NCI-H2227 treated with DMSO at 0.1 percent for 48 hours (cell line): Measurements from ENCODE around the gene AHCYL1.
A peak's percentile ranks its signal among the peaks of the same experiment; 100 is the strongest.

Experiments
- DNase-seq: peaks from one replicate; lab custom pipeline; 2025; lab: John Stamatoyannopoulos, UW

Gene AHCYL1

DNA sequence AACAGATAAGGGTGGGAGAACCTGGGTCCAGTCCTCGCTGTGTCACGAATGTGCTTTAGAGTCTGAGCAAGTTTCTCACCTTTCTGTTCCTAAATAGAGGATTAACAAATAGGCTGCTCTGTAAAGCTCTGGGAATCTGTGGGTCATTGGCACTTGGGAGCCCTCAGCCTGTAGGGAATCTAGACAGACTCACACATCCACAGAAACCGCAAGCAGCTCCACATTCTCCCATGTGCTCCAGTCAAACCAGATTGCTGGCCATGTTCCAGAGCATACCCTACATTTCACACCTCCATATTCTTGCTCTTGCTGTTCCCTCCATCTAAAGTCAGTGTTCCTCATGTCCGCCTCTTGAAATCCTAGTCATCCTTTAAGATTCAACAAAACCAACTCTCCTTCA is 7.8 kb upstream of the AHCYL1 start:
- no peak for DNase-seq

GRCh38 chr1:109977225-109977624 is 7.3 kb upstream of the AHCYL1 start:
- DNase-seq: no peak

- no peak for DNase-seq
These were observed 6.7 kb upstream of the AHCYL1 start for GRCh38 chr1:109977657-109978378.

DNA sequence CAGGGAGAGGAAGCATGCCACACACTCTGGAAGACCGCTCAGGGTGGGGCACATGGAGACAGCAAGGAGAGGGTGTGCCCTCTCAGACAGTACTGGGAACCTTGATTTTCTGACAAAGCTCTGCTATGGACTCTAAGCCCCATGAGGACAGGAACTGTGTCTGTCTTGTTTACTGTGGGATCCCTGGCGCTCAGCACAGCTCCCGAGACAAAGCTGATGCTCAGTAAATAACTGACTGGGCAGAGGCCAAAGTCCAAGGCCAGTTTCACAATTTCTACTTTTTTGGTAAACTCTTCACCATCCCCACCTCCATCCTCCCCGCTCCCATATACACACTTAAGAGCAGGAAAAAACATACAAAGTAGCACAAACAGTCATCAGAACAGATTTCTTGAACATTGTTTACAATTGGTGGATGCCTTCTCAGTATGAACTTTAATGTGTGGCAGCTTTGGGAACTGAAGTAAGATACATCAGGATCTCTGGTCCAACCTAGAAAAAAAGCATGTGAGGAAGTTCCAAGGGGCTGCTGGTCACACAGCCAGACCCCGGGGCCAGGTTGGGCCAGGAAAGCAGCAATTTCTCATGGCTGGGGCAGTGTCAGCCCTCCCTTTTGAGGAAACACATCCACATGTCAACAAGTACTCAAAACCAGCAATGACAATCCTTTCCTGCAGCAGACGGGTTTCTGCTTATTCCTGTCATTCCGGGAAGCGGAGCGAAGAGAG is 5.6 kb upstream of the AHCYL1 start:
- DNase-seq: no peak

DNA sequence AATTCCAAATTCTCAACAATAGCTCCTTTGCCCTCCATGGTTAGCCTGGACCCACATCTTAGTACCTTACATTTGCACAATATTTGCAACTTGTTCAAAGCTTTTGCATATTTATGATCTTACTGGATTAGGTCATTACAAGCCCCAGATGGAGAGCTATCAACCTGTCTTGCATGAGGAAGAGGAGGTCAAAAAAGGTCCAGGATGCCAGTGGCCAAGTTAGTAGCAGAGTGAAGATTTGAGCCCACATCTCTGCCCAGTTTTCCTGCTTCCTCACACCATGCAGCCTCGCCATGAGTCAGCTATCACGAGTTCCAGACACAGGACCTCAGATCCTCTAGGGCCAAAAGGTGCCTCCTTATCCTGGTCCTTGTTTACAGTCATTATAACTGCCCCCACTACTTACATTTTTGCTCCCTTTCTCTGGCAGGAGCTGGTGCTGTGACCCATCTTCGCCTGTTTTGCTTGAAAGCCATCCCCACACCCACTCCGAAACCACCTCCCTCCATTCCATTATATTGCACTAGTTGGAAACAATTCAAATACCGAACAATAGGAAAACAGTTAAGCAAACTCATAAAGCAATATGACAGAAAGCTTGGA is 5.0 kb upstream of the AHCYL1 start:
- DNase-seq: no peak

GRCh38 chr1:109980324-109981003 is 4.1 kb upstream of the AHCYL1 start:
- no peak for DNase-seq

DNA sequence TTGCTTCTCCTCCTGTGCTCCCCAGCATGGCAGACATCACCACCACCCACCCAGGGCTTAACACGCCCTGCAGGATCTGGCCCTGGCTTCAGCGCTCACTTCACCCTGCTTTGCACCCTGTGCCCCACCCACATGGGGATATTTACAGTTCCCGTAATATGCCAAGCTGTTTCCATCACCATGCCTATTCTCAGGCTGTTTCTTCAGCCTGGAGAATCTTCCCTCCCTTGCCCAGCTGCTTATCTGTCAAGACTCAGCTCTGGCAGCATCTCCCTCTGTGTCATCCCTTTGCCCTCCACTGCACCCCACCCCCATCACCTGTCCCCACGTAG is 3.6 kb upstream of the AHCYL1 start:
- DNase-seq: no peak

- DNase-seq: no peak
These were observed 980 bp upstream of the AHCYL1 start for GRCh38 chr1:109983380-109984189.

DNA sequence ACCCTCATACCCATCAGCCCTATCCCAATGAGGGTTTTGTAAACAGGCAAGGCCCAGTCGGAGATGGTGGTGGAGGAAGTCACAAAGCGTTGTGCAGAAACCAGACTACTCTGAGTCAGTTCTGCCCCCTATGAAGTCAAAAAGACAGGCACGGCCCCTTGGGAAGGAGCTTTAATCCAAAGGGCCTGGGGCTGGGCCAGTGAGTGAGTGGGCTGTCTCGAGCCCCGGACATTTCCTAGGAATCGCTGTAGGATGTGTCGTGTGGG is 442 bp upstream of the AHCYL1 start:
- peak; percentile 74 for DNase-seq

DNA sequence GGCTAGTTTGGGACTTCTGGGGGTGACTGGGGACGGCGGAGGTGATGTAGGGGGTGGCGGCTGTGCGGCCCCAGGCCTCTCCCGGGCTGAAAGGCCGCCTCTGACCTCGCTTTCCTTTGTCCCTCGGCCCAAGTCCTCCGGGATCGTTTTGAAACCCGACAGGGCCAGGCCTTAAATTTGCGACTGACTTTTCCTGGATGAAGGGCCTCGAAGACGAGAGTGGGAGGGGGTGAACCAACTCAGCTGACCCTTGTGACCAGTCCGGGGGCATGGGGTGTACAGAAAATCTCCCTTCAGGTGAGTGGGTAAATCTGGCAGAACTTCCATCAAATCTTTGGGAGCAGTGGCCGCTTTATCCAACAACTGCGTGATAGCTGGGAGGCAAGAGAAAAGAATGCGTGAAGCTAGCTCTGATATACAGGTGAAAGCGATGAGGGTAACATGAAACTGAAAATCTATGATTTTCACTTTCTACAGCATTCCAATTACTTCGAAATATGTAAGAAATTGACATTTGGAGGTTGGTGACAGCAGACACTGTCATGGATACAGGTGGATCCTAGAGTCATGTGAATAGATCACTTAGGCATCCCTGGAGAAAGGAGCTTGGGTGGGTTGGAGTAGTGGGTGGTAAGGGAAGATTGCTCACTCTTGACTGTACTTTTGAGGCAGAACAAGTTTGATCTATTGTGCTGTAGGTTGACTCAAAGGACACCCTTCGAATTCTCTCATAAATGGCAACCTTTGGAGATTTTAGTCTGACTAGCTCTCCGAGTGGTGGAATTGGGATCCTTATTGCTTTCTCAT is 885 bp downstream of the AHCYL1 start:
- no peak for DNase-seq

GRCh38 chr1:109986054-109986444 is 1.5 kb downstream of the AHCYL1 start:
- no peak for DNase-seq

DNA sequence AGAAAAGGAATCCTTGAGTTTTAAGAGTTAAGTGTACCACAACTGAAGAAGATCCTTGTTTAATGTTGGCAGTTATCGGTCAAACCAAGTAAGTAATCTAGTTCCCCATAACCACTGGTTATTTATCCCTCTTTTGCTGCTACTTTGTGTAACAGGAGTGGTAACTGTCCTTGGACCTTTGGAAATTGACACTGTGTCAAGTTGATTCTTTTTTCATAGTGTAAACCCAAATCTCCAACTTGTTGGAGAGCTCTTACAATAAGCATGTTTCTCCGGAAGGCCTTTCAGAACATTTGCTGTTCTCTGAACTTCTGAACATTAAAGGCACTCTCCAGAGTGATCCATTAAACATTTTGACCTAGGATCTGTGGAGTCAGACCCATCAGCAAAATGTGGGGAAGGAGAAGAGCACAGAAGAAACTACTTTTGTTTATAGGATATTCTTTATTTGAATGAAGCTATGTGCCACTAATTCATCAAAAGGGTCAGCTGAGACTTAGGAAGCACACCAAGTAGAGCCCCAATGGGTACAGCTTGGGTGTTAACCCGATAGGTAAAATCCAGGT is 3.9 kb downstream of the AHCYL1 start:
- DNase-seq: no peak

DNA sequence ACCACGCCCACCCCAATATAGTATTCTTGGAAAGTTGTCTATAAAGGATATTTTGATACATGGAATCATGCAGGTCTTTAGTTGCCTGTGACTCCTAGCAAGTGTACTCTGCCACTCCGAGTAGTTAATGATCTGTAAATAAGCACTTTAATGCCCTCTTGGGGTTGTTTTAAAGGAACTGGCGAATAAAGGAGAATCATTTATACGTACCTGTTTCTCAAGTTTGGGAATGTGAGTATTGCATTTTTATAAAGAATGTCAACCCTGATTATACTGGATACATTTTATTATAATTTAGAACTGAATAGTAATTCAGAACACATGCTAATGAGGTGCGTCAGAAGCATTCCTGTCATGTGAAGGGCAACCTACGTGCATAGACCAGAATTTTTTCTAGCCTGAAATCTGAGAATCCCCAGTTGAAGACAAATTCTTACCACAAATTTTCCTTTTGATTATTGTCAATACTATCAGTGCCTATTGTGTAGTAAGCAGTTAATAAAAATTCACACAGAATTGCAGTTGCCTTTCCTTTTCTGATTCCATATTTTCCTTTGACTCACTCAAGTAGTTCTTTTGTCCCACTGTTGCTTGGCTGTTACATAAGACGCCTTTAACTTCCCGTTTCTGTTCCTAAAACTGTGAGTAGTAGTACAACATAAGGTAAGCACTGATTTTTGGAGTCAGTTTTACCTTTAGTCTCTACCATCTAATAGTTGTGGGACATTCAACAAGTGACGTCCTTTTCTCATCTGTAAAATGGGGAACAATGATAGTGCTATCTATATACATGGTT is 5.1 kb downstream of the AHCYL1 start:
- DNase-seq: no peak

DNA sequence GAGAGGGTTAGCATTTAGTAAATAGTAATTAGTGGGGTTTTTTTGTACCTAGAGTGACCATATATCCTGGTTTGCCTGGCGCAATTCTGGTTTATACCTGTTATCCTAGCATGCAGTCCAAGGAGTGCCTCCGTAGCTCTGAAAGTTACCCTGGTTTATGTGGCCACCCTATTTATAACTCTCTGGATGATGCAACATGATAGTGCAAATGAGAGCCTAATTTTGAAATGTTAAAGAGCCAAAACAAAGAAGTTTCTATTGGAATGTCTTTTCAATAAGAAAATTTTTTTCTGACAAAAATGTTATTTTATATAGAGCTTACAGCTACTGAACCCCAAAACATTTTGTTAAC is 5.7 kb downstream of the AHCYL1 start:
- no peak for DNase-seq

GRCh38 chr1:109991400-109991925 is 6.9 kb downstream of the AHCYL1 start:
- no peak for DNase-seq

DNA sequence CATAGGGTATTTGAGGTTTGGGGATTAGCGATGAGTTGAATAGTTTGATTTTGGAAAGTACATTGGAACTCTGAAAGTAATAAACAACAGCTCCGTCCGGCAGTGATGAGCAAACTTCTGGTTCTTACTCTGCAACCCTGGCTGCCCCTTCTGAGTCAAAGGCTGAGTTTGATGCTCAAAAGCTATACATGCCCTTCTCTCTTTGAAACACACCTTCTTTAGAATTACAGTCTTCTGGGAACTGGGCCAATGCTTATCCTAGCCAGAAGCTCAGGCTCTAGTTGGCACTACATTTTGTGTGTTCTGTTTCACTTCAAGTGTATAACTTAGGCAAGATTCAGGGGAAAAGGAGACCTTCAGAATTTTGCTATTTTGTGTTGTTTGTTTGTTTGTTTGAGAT is 9.3 kb downstream of the AHCYL1 start:
- DNase-seq: no peak

DNA sequence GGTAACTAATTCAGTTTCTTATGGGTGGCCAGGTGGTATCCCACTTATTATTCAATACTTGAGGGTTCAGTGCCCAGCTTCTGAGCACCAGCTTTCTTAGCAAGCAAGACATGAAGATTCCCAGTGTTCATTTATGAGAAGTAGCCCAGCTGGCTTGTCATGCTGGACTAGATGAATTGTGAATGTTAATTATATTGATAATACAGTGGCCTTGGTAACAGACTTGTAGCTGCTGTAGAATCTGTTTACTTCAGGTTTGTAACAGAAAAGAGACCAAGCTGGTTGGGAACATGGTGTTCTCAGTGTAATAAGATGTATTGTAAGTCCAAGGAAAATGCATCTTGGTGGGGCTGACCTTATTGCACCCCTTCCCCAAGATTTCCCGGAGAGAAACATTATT is 10.1 kb downstream of the AHCYL1 start:
- no peak for DNase-seq

DNA sequence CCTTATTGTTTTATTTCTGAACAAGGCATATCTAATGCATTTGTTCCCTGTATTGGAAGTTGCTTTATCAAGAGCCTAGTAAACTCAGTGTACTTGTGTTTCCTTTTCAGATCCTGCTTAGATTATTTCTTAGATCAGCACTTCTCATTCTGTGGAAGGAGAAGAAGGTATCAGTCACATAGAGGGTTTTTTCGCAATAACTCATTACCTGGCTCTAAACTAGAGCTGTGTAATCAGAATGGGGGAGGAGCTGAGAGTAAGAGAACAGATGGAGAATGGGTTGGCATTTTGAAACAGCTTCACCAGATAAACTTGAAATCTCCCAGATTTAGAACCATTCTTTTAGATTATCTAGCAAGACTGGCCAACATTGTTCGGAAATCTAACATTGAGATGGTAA is 11.0 kb downstream of the AHCYL1 start:
- DNase-seq: no peak

DNA sequence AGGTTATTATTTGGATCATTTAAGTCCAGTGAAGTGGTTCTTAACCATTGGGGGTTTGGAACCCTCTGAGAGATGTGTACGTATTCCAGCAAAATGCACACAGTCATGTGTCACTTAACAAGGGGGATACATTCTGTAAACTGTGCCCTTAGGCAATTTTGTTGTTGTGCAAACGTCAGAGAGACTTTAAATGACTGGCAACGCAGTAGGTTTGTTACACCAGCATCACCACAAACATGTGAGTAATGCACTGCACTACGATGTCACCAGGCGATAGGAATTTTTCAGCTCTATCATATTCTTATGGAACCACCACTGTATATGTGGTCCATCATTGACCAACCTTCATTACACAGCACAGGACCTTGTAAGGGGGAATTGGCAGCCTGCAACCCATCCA is 11.9 kb downstream of the AHCYL1 start:
- DNase-seq: no peak

DNA sequence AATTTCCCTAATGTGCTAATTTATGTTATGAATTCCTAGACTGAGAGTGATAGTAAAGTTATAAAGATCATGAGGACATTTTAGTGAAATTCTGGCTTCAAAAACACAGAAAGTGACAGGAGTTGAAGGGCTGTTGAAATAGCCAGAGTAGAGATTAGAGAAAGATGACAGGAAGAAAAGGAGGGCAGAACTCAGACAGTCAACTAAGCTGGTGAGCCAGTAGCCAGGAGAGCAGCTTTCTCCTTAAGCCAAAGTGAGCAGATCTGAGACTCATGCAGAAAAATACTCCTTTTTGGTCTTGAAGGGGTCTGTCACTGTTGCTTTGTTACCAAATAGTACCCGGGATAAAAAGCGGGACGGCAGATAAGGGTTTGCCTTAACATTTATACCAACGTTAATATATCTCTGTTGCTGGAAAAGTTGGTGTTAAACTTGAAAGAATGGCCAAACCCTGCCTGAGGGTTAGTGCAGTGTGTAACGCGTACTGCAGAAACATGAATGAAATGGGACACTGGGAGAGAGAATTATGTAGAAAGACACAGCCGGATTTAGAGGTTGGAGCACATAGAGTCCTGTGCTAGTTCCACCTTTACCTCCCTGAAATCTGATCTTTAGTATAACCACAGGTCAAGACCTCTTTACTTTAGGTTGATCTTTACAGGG is 12.8 kb downstream of the AHCYL1 start:
- no peak for DNase-seq
